Measurements from ENCODE around the gene FTL. TPM values are rescaled to one million over a fixed set of nuclear protein-coding genes. Genes with fewer than 3 reads are reported as not detected.

Gene FTL
- total RNA-seq, 4 donors from 2014 or later, result 472 to 2,968 (median 1,570) TPM

DNA sequence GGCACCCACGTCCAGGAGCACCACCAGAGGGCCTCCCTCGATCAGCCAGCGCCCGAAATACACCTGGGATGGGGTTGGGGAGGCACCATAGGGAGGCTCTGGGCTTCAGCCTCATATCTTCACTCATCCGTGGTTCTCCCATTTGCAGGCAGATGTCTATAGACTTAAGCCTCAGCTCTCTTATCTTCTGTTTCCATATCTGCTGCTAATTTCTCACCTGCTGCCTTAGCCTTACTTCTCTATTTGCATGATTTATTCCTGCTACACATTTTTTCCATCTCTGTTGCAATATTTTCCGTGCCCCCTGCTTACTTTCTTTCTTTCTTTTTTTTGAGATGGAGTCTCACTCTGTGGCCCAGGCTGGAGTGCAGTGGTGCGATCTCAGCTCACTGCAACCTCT is 22.2 kb downstream of the FTL start:
- Histone ChIP-seq H3K9me3 (no peaks in the 10 kb centered on the region), H3K27me3 (no peaks in the 10 kb centered on the region), H3K4me3 (no peak overlapping the region), H3K27ac (no peak overlapping the region), H3K4me1 (peaks cover 6 to 16% of the 10 kb centered on the region in 2 donors), H3K36me3 (no peaks in the 10 kb centered on the region)
- intact Hi-C loops (cut with DNase I; ENCODE audit: low total_unique reads), result no loop called here
- TF ChIP-seq, protein P1, sequence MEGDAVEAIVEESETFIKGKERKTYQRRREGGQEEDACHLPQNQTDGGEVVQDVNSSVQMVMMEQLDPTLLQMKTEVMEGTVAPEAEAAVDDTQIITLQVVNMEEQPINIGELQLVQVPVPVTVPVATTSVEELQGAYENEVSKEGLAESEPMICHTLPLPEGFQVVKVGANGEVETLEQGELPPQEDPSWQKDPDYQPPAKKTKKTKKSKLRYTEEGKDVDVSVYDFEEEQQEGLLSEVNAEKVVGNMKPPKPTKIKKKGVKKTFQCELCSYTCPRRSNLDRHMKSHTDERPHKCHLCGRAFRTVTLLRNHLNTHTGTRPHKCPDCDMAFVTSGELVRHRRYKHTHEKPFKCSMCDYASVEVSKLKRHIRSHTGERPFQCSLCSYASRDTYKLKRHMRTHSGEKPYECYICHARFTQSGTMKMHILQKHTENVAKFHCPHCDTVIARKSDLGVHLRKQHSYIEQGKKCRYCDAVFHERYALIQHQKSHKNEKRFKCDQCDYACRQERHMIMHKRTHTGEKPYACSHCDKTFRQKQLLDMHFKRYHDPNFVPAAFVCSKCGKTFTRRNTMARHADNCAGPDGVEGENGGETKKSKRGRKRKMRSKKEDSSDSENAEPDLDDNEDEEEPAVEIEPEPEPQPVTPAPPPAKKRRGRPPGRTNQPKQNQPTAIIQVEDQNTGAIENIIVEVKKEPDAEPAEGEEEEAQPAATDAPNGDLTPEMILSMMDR (IDR thresholded peaks at IDR 0.05), result no peak
- no peak for TF ChIP-seq POLR2A (IDR thresholded peaks at IDR 0.05)
- no peak for DNase-seq

DNA sequence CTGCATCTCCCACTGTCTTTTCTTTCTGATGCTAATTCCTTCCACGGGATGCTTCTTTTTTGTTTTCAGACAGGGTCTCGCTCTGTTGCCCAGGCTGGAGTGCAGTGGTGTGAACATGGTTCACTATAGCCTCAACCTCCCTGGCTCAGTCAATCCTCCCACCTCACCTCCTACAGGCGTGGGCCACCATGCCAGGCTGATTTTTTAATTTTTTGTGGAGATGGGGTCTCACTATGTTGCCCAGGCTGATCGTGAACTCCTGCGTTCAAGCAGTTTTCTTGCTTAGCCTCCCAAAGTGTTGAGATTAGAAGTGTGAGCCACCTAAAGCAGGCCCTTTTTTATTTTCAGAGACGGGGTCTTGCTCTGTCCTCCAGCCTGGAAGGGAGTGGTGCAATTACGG is 23.2 kb downstream of the FTL start:
- no peaks in the 10 kb centered on the region for H3K36me3 ChIP-seq

DNA sequence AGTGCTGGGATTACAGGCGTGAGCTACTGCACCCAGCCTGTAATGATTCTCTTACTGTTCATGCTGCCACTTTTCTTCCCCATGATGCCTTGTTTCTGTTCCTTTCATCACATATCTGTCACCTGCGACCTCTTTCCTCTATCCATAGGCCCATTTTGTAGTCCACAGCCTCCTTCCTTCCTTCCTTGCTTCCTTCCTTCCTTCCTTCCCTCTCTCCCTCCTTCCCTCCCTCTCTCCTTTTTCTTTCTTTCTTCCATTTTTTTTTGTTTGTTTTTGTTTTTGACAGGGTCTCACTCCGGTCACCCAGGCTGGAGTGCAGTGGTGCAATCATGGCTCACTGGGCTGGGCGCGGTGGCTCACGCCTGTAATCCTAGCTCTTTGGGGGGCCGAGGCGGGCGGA is 23.8 kb downstream of the FTL start:
- Histone ChIP-seq H3K4me3 (no peak overlapping the region), H3K36me3 (no peaks in the 10 kb centered on the region), H3K27ac (no peak overlapping the region), H3K27me3 (no peaks in the 10 kb centered on the region), H3K9me3 (no peaks in the 10 kb centered on the region), H3K4me1 (peaks cover 6 to 16% of the 10 kb centered on the region in 2 donors)
- DNase-seq, result no peak
- TF ChIP-seq POLR2A (IDR thresholded peaks at IDR 0.05), result no peak
- TF ChIP-seq, protein P1 (IDR thresholded peaks at IDR 0.05), result no peak
- intact Hi-C loops (cut with DNase I; ENCODE audit: low total_unique reads), result no loop called here

More for the DNA sequence above, 23.2 kb downstream of the FTL start:
- intact Hi-C loops (cut with DNase I; ENCODE audit: low total_unique reads), result no loop called here
- Histone ChIP-seq H3K9me3 (no peaks in the 10 kb centered on the region), H3K27ac (no peak overlapping the region), H3K4me1 (peaks cover 6 to 16% of the 10 kb centered on the region in 2 donors), H3K27me3 (no peaks in the 10 kb centered on the region), H3K4me3 (no peak overlapping the region)
- no peak for DNase-seq
- no peak for TF ChIP-seq POLR2A (IDR thresholded peaks at IDR 0.05)

DNA sequence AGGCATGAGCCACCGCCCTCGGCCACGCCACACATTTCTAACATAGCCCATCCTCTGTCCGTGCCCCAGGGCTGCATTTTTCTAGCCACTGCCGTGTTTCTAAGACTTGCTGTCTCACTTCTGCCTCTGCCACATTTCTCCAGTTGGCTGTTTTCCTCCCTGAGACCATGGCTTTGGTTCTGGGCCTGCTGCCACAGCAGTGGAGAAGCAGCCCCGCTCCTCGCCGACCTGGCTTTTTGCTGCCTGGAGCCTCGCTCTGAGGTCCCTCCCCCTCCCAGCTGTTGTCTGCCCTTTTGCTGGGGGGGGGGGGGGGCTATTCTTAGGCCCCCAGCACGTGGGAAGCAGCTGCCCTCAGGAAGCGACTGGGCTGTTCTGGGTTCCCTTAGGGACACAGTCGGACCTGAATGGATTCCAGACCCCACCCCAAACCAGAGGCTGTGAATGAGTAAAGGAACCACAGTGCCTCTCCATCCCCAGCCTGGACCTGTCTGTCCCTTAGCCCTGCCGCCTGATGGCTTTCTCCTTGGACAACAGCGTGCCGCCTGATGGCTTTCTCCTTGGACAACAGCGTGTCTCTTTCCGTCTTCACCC is 24.7 kb downstream of the FTL start:
- Histone ChIP-seq H3K36me3 (no peaks in the 10 kb centered on the region), H3K4me1 (peaks cover 6 to 21% of the 10 kb centered on the region in 2 donors), H3K27me3 (no peaks in the 10 kb centered on the region), H3K4me3 (no peak overlapping the region), H3K9me3 (no peaks in the 10 kb centered on the region), H3K27ac (peak overlapping the region in 1 of 2 donors; percentile 31)
- TF ChIP-seq, protein P1 (IDR thresholded peaks at IDR 0.05), result no peak
- no peak for TF ChIP-seq POLR2A (IDR thresholded peaks at IDR 0.05)
- DNase-seq, result no peak
- intact Hi-C loops (cut with DNase I; ENCODE audit: low total_unique reads), result no loop called here

DNA sequence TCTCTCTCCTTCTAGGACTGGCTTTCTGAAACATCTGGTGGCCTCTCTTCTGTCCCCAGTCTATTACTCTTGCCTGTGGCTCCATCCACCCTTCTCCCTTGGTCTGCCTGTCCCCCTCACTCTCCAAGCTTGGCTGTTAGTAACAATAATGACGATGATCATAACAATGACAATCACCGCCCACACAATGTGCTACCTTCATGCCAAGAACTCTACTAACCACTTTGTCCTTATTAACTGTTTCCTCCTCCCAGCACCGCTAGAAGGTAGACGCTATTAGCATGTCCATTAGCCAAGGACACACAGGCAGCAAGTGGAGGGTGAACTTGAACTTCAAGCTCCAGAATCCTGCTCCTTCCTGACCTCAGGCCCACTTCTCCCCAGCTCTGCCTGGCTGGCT is 25.3 kb downstream of the FTL start:
- TF ChIP-seq POLR2A (IDR thresholded peaks at IDR 0.05), result no peak
- TF ChIP-seq, protein P1 (IDR thresholded peaks at IDR 0.05), result no peak
- H3K4me1 ChIP-seq, result peaks cover 6 to 24% of the 10 kb centered on the region in 2 donors
- peak overlapping the region in 1 of 2 donors; percentile 31 for H3K27ac ChIP-seq
- no peak for DNase-seq
- intact Hi-C loops (cut with DNase I; ENCODE audit: low total_unique reads), result no loop called here
- no peaks in the 10 kb centered on the region for H3K36me3 ChIP-seq
- no peaks in the 10 kb centered on the region for H3K27me3 ChIP-seq
- H3K9me3 ChIP-seq, result no peaks in the 10 kb centered on the region
- no peak overlapping the region for H3K4me3 ChIP-seq

All from uterus (tissue), 4 donors.